ENCODE data around the gene GATB. TPM values are rescaled to one million over a fixed set of nuclear protein-coding genes. Genes with fewer than 3 reads are reported as not detected.

The GATB gene
- total and polyA plus RNA-seq, 2 donors (not counting 3 experiments of a cell fraction or from before 2014, with no cell fraction given) = 14.4 to 17.7 TPM

- H3K27ac ChIP-seq (ENCODE audit: insufficient read depth, low read depth, low read length) = no peak overlapping the region
- H3K9me1 ChIP-seq (replicated peaks; ENCODE audit: control insufficient read depth, extremely low read depth, insufficient read depth, low read length) = no peaks in the 10 kb centered on the region
- dilution Hi-C loops (cut with MboI; ENCODE audit: extremely low pct_ligation_motif_present, low sequenced_read_pairs) = no loop called here
- H3K4me3 ChIP-seq (replicated peaks in 1 of 3; ENCODE audit: insufficient read depth in 1 of 3, low read depth in 1 of 3, low read length in 3 of 3) = no peak overlapping the region
- H3K9ac ChIP-seq (replicated peaks; ENCODE audit: extremely low read depth, insufficient read depth, low read length) = no peak overlapping the region
- TF ChIP-seq GATA2 (IDR thresholded peaks at IDR 0.05; ENCODE audit: insufficient read depth, insufficient read length, low read depth, low read length) (no peak), MAX (IDR thresholded peaks at IDR 0.05; ENCODE audit: insufficient read depth, insufficient read length) (no peak), MYC (IDR thresholded peaks at IDR 0.05; ENCODE audit: low read depth, low read length) (no peak), POLR2AphosphoS5 (IDR thresholded peaks at IDR 0.05; ENCODE audit: insufficient read depth, low read depth, low read length) (no peak), CTCF (IDR thresholded peaks at IDR 0.05; ENCODE audit: extremely low read depth in 1 of 2, insufficient read depth in 1 of 2, low read depth in 1 of 2, low read length in 2 of 2) (no peak), EZH2 (IDR thresholded peaks at IDR 0.05; ENCODE audit: borderline replicate concordance, low read depth, low read length, severe bottlenecking) (no peak), JUN (IDR thresholded peaks at IDR 0.05; ENCODE audit: borderline replicate concordance, insufficient read depth, insufficient read length, low read depth) (no peak), FOS (IDR thresholded peaks at IDR 0.05; ENCODE audit: borderline replicate concordance, insufficient read depth, low read length) (no peak)
- no peak for FAIRE-seq
- ChIA-PET CTCF (interaction anchor here (1.1 kb wide), 1 partner anchor 16 kb away, joined by 3 read pairs; no protein-coding TSS in a partner anchor), POLR2A (no interaction called here)
- H3K27me3 ChIP-seq (ENCODE audit: control insufficient read depth in 2 of 2, insufficient read depth in 2 of 2, low read length in 2 of 2) = peaks cover 11 to 12% of the 10 kb centered on the region in 2 experiments
- no peaks in the 10 kb centered on the region for H3K79me2 ChIP-seq (ENCODE audit: control insufficient read depth, insufficient read depth, low read length)
- H4K20me1 ChIP-seq (replicated peaks; ENCODE audit: control insufficient read depth, extremely low read depth, insufficient read depth, low read length) = no peaks in the 10 kb centered on the region
- peaks cover 3% of the 10 kb centered on the region for H3K4me1 ChIP-seq (ENCODE audit: control insufficient read depth, extremely low read depth, insufficient read depth, low read length)
- intact Hi-C loops (cut with micrococcal nuclease) = no loop called here
- no peaks in the 10 kb centered on the region for H3K9me3 ChIP-seq (replicated peaks; ENCODE audit: control insufficient read depth, insufficient read depth, low read length)
- H3K36me3 ChIP-seq (ENCODE audit: control insufficient read depth in 2 of 2, extremely low read depth in 1 of 2, insufficient read depth in 2 of 2, low read length in 2 of 2) = no peaks in the 10 kb centered on the region
- no TSS peak for BruUV-seq (replicated peaks)
- no peak for DNase-seq (ENCODE audit: low read depth, low spot score)
- H2AFZ ChIP-seq (ENCODE audit: low read depth, low read length) = no peak overlapping the region
- H3K4me2 ChIP-seq (ENCODE audit: insufficient read depth, low read length) = no peak overlapping the region
These were observed 131.6 kb downstream of the GATB start for GRCh38 chr4:151629097-151629783.
